PC-3 (cell line): ENCODE data around the gene GOLGB1. TPM values are rescaled to one million over a fixed set of nuclear protein-coding genes. Genes with fewer than 3 reads are reported as not detected.

Experiments used
- ATAC-seq: fragments of 200-7000 bp; cut with Tn5 transposase; 2 replicates; pipeline ENCODE4 v1.9.1; 2020; ENCODE audit warnings: mild to moderate bottlenecking, moderate library complexity
- BruUV-seq: library from RNA; stranded (reverse); fragments of 400-500 nt; replicated peaks from 2 replicates; lab custom pipeline; 2021; lab: Mats Ljungman, UMichigan
- CTCF ChIA-PET: fragments of 300-600 bp; sonication (Branson Sonifier 250); formaldehyde crosslinking; loops from one replicate; lab custom pipeline; 2022; ENCODE audit warnings: antibody characterized with exemption; lab: Charles Lee
- POLR2A ChIA-PET: fragments of 300-600 bp; sonication (Branson Sonifier 250); formaldehyde crosslinking; loops from one replicate; lab custom pipeline; 2022; ENCODE audit warnings: antibody characterized with exemption; ENCODE audit not compliant: unreplicated experiment; lab: Charles Lee
- DNase-seq: peaks from one replicate; pipeline ENCODE4 v3.0.0-alpha.2; 2015
- H2AFZ ChIP-seq: fragments of 300-600 bp; sonication (generic); 2 replicates; pipeline ENCODE4 v1.6.0; 2016; ENCODE audit warnings: antibody characterized with exemption, low read length
- H3F3A ChIP-seq: fragments of 300-600 bp; sonication (generic); one replicate; pipeline ENCODE4 v1.6.0; 2017; ENCODE audit warnings: antibody characterized with exemption, low read length, control low read depth, mild to moderate bottlenecking; ENCODE audit not compliant: unreplicated experiment
- H3K27ac ChIP-seq: fragments of 300-600 bp; sonication (generic); 2 replicates; pipeline ENCODE4 v1.5.1; 2016; ENCODE audit warnings: mild to moderate bottlenecking, low read length
- H3K27me3 ChIP-seq: fragments of 300-600 bp; sonication (generic); 2 replicates; pipeline ENCODE4 v1.6.1; 2016; ENCODE audit warnings: low read length, mixed read lengths
- H3K36me3 ChIP-seq: fragments of 300-600 bp; sonication (generic); 2 replicates; pipeline ENCODE4 v1.6.1; 2016; ENCODE audit warnings: low read depth, mixed run types, low read length, mixed read lengths
- H3K4me1 ChIP-seq: fragments of 300-600 bp; sonication (generic); 2 replicates; pipeline ENCODE4 v1.5.1; 2016; ENCODE audit warnings: low read length; ENCODE audit not compliant: insufficient read depth
- H3K4me2 ChIP-seq: fragments of 300-600 bp; sonication (generic); 2 replicates; pipeline ENCODE4 v1.6.0; 2016; ENCODE audit warnings: low read length
- H3K4me3 ChIP-seq: fragments of 300-600 bp; sonication (generic); 2 replicates; pipeline ENCODE4 v1.5.1; 2016; ENCODE audit warnings: mild to moderate bottlenecking, low read length, mixed read lengths
- H3K79me2 ChIP-seq: fragments of 300-600 bp; sonication (generic); 2 replicates; pipeline ENCODE4 v1.6.1; 2017; ENCODE audit warnings: low read length, mixed read lengths
- H3K9ac ChIP-seq: fragments of 300-600 bp; sonication (generic); 2 replicates; pipeline ENCODE4 v1.6.0; 2016; ENCODE audit warnings: mild to moderate bottlenecking, low read length
- H3K9me2 ChIP-seq: fragments of 300-600 bp; sonication (generic); replicated peaks from 2 replicates; pipeline ENCODE4 v1.6.1; 2016; ENCODE audit warnings: mixed run types, low read length, mixed read lengths
- H3K9me3 ChIP-seq: fragments of 300-600 bp; sonication (generic); 2 replicates; pipeline ENCODE4 v1.6.1; 2016; ENCODE audit warnings: low read length, mixed read lengths
- H4K20me1 ChIP-seq: fragments of 300-600 bp; sonication (generic); 2 replicates; pipeline ENCODE4 v1.6.1; 2016; ENCODE audit warnings: low read length, mixed read lengths
- CTCF ChIP-seq: fragments of 300-600 bp; sonication (generic); conservative IDR thresholded peaks from 2 replicates; pipeline ENCODE4 v1.5.1; 2017; ENCODE audit warnings: antibody characterized with exemption, low read depth, mild to moderate bottlenecking, low read length
- EZH2 ChIP-seq: fragments of 300-600 bp; sonication (generic); IDR thresholded peaks from one replicate; pipeline ENCODE4 v1.6.1; 2017; ENCODE audit warnings: antibody characterized with exemption, mild to moderate bottlenecking, low read length; ENCODE audit not compliant: unreplicated experiment
- EZH2phosphoT487 ChIP-seq: fragments of 300-600 bp; sonication (generic); IDR thresholded peaks from 2 replicates; pipeline ENCODE4 v1.6.1; 2018; ENCODE audit warnings: mild to moderate bottlenecking, antibody characterized with exemption, low read length, borderline replicate concordance
- intact Hi-C: fragments of 100-400 bp; cut with micrococcal nuclease; formaldehyde crosslinking; loops from 2 replicates; pipeline ENCODE4 v1.9.0; 2023
- total RNA-seq: library from RNA; depleted of rRNA; stranded (reverse); fragments of >200 nt; gene quantifications from 2 replicates; pipeline ENCODE4 v1.2.3, GENCODE V29; 2014

Gene GOLGB1
- total RNA-seq, 1 experiment from 2014 or later = 31.6 TPM

GRCh38 chr3:121645054-121645453 lies 104.5 kb downstream of the GOLGB1 start:
- Histone ChIP-seq H2AFZ (no peak overlapping the region), H3K4me1 (no peaks in the 10 kb centered on the region), H3K27ac (no peak overlapping the region), H3K9me3 (no peaks in the 10 kb centered on the region), H3K27me3 (no peaks in the 10 kb centered on the region), H3K9me2 (no peaks in the 10 kb centered on the region), H4K20me1 (no peaks in the 10 kb centered on the region), H3K36me3 (no peaks in the 10 kb centered on the region), H3F3A (no peaks in the 10 kb centered on the region), H3K4me2 (no peak overlapping the region), H3K79me2 (no peaks in the 10 kb centered on the region), H3K9ac (no peak overlapping the region), H3K4me3 (no peak overlapping the region)
- POLR2A ChIA-PET = no interaction called here
- TF ChIP-seq EZH2phosphoT487 (no peak), CTCF (no peak), EZH2 (no peak)
- BruUV-seq = no TSS peak
- DNase-seq (no peak), ATAC-seq (no peak)
- CTCF ChIA-PET = no interaction called here
- intact Hi-C loops = no loop called here

DNA sequence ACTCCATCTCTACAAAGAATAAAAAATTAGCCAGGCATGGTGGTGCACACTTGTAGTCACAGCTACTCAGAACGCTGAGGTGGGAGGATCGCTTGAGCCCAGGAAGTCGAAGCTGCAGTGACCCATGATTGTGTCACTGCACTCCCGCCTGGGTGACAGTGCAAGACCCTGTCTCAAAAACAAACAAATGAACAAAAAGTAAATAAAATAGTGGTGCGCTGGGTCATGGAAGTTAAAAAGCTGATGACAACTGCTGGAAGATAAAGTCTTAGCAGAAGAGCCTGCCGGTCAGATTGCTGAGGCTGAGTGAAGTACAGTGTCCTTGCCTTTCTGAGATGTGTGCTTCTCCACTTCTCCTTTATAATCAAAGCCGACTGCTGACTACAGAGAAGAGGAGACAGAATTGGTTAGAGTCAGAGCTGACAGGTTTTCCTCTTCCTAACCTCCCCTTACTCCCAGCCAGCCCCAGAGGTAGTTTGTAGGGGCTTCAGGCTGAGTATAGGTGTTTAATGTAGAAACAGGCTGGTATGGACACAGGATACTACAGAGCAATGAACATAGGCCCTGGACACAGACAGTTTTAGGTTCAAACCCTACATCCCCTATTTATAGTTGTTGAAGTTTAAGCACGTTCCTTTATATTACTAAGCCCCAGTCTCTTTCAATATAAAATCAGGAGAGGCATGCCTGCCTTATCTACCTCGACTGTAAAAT lies 106.8 kb downstream of the GOLGB1 start:
- no peak overlapping the region for H3K27ac ChIP-seq
- H4K20me1 ChIP-seq = no peaks in the 10 kb centered on the region
- H3K79me2 ChIP-seq = no peaks in the 10 kb centered on the region
- TF ChIP-seq EZH2phosphoT487 (no peak), EZH2 (no peak), CTCF (no peak)
- H3K4me2 ChIP-seq = no peak overlapping the region
- no peaks in the 10 kb centered on the region for H3K27me3 ChIP-seq
- no peaks in the 10 kb centered on the region for H3K9me3 ChIP-seq
- no peaks in the 10 kb centered on the region for H3K4me1 ChIP-seq
- H3K9me2 ChIP-seq = no peaks in the 10 kb centered on the region
- no peaks in the 10 kb centered on the region for H3F3A ChIP-seq
- H3K9ac ChIP-seq = no peak overlapping the region
- no peaks in the 10 kb centered on the region for H3K36me3 ChIP-seq
- POLR2A ChIA-PET = no interaction called here
- BruUV-seq = no TSS peak
- intact Hi-C loops = no loop called here
- no peak for DNase-seq
- peak; percentile 40 for ATAC-seq
- H2AFZ ChIP-seq = no peak overlapping the region
- H3K4me3 ChIP-seq = no peak overlapping the region
- CTCF ChIA-PET = no interaction called here

DNA sequence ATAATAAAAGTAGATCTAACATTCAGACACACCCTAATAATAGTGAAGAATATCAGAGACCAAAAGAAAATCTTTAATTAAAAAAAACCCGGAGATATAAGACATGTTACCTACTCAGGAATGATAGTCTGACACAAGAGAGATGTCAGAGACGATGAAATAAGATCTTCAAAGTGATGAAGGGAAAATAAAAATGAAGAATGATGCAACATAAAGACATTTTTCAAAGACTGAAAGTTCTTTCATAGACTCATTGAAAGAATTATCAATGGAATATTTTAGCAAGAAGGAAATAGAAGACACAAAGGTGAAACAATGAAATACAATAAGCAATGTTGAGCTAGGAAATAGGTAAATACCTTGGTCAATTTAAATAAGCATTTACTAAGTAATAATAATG lies 108.4 kb downstream of the GOLGB1 start:
- no peak overlapping the region for H3K27ac ChIP-seq
- no peaks in the 10 kb centered on the region for H3K9me2 ChIP-seq
- H3K4me3 ChIP-seq = no peak overlapping the region
- DNase-seq (no peak), ATAC-seq (no peak)
- no peaks in the 10 kb centered on the region for H3K36me3 ChIP-seq
- no peak overlapping the region for H2AFZ ChIP-seq
- POLR2A ChIA-PET = no interaction called here
- H3K79me2 ChIP-seq = no peaks in the 10 kb centered on the region
- no peak overlapping the region for H3K4me2 ChIP-seq
- no peaks in the 10 kb centered on the region for H3K27me3 ChIP-seq
- CTCF ChIA-PET = no interaction called here
- no peaks in the 10 kb centered on the region for H3K4me1 ChIP-seq
- BruUV-seq = no TSS peak
- H3K9ac ChIP-seq = no peak overlapping the region
- H3K9me3 ChIP-seq = no peaks in the 10 kb centered on the region
- H4K20me1 ChIP-seq = no peaks in the 10 kb centered on the region
- no peaks in the 10 kb centered on the region for H3F3A ChIP-seq
- intact Hi-C loops = no loop called here
- TF ChIP-seq EZH2 (no peak), CTCF (no peak), EZH2phosphoT487 (no peak)
